IMR-90 (cell line): ENCODE data around the gene OGFOD3. TPM values are rescaled to one million over a fixed set of nuclear protein-coding genes. Genes with fewer than 3 reads are reported as not detected.
"Not testable (repeated sequence)": the region's sequence is repeated elsewhere in the genome, so short reads cannot be mapped to it uniquely, and the experiment has no call there.

Source experiments
- ATAC-seq: fragments of 200-7000 bp; cut with Tn5 transposase; 2 replicates; pipeline ENCODE4 v1.9.1; 2020; ENCODE audit warnings: low read depth, mild to moderate bottlenecking, moderate library complexity
- BruUV-seq: library from RNA; stranded (reverse); fragments of 400-500 nt; replicated peaks from 2 replicates; lab custom pipeline; 2021; lab: Mats Ljungman, UMichigan
- CTCF ChIA-PET: fragments of 300-600 bp; formaldehyde crosslinking; extraction: SDS; loops from one replicate; lab custom pipeline; 2021; ENCODE audit warnings: antibody characterized with exemption; lab: Yijun Ruan, JAX
- POLR2A ChIA-PET: fragments of 300-600 bp; sonication (Branson Sonifier 250); formaldehyde crosslinking; loops from one replicate; lab custom pipeline; 2022; ENCODE audit warnings: antibody characterized with exemption; ENCODE audit not compliant: unreplicated experiment; lab: Charles Lee
- DNase-seq: peaks from one replicate; pipeline ENCODE4 v3.0.0; 2013
- H2AFZ ChIP-seq: replicated peaks from 2 replicates; pipeline ENCODE3; 2013; ENCODE audit warnings: low read length, mild to moderate bottlenecking; ENCODE audit not compliant: poor library complexity
- H2AK5ac ChIP-seq: 2 replicates; pipeline ENCODE4 v1.6.1; 2013; ENCODE audit warnings: low read depth, low read length, inconsistent platforms
- H2AK9ac ChIP-seq: replicated peaks from 2 replicates; pipeline ENCODE3; 2013; ENCODE audit warnings: mild to moderate bottlenecking, low read depth, low read length, moderate library complexity; ENCODE audit not compliant: poor library complexity
- H2BK120ac ChIP-seq: 2 replicates; pipeline ENCODE4 v1.6.1; 2013; ENCODE audit warnings: low read depth, low read length, inconsistent platforms
- H2BK15ac ChIP-seq: 3 replicates; pipeline ENCODE4 v1.6.1; 2013; ENCODE audit warnings: low read depth, low read length, inconsistent platforms
- H2BK20ac ChIP-seq: 2 replicates; pipeline ENCODE4 v1.6.1; 2013; ENCODE audit warnings: low read depth, mild to moderate bottlenecking, inconsistent platforms, low read length, moderate library complexity
- H2BK5ac ChIP-seq: 2 replicates; pipeline ENCODE4 v1.6.1; 2013; ENCODE audit warnings: mild to moderate bottlenecking, low read depth, low read length, inconsistent platforms; ENCODE audit not compliant: poor library complexity, severe bottlenecking
- H3K14ac ChIP-seq: replicated peaks from 2 replicates; pipeline ENCODE4 v1.6.1; 2013; ENCODE audit warnings: low read depth, low read length, inconsistent platforms
- H3K18ac ChIP-seq: 2 replicates; pipeline ENCODE4 v1.6.1; 2013; ENCODE audit warnings: low read depth, low read length, control low read depth
- H3K23ac ChIP-seq: 2 replicates; pipeline ENCODE4 v1.6.1; 2013; ENCODE audit warnings: low read depth, low read length, inconsistent platforms
- H3K27ac ChIP-seq: 2 replicates; pipeline ENCODE4 v1.5.1; 2013; ENCODE audit warnings: mild to moderate bottlenecking, control low read depth, low read length; ENCODE audit not compliant: insufficient read depth
- H3K27me3 ChIP-seq: 2 replicates; pipeline ENCODE4 v1.6.1; 2013; ENCODE audit warnings: low read length; ENCODE audit not compliant: control insufficient read depth, insufficient read depth
- H3K36me3 ChIP-seq: 2 replicates; pipeline ENCODE4 v1.6.1; 2013; ENCODE audit warnings: low read length, mixed read lengths; ENCODE audit not compliant: control insufficient read depth, insufficient read depth
- H3K4ac ChIP-seq: 2 replicates; pipeline ENCODE4 v1.6.1; 2013; ENCODE audit warnings: low read depth, low read length, inconsistent platforms
- H3K4me1 ChIP-seq: 2 replicates; pipeline ENCODE4 v1.6.1; 2013; ENCODE audit warnings: low read length, mixed read lengths; ENCODE audit not compliant: control insufficient read depth, insufficient read depth
- H3K4me2 ChIP-seq: 2 replicates; pipeline ENCODE4 v1.6.1; 2013; ENCODE audit warnings: low read depth, mild to moderate bottlenecking, control low read depth, low read length, moderate library complexity
- H3K4me3 ChIP-seq: 2 replicates; pipeline ENCODE4 v1.5.1; 2013; ENCODE audit warnings: low read depth, mild to moderate bottlenecking, control low read depth, low read length, moderate library complexity; ENCODE audit not compliant: insufficient read depth
- H3K56ac ChIP-seq: 2 replicates; pipeline ENCODE4 v1.6.1; 2013; ENCODE audit warnings: low read length, inconsistent platforms; ENCODE audit not compliant: insufficient read depth; ENCODE audit errors: extremely low read depth
- H3K79me1 ChIP-seq, 2 experiments: 2 replicates each; pipeline ENCODE4 v1.6.1; 2013; ENCODE audit warnings: low read length in 2 of 2, inconsistent platforms in 1 of 2, low read depth in 1 of 2
- H3K9ac ChIP-seq: 2 replicates; pipeline ENCODE4 v1.6.1; 2013; ENCODE audit warnings: low read depth, low read length, control low read depth
- H3K9me1 ChIP-seq: 2 replicates; pipeline ENCODE4 v1.6.1; 2013; ENCODE audit warnings: low read length, inconsistent platforms; ENCODE audit not compliant: insufficient read depth
- H3K9me3 ChIP-seq: 2 replicates; pipeline ENCODE4 v1.6.1; 2013; ENCODE audit warnings: low read length; ENCODE audit not compliant: control insufficient read depth, insufficient read depth
- H4K20me1 ChIP-seq: 2 replicates; pipeline ENCODE4 v1.6.1; 2013; ENCODE audit warnings: low read length, inconsistent platforms; ENCODE audit not compliant: insufficient read depth
- H4K5ac ChIP-seq: 2 replicates; pipeline ENCODE4 v1.6.1; 2013; ENCODE audit warnings: mild to moderate bottlenecking, low read depth, low read length, control low read depth
- H4K8ac ChIP-seq, 2 experiments: 2 replicates each; pipeline ENCODE4 v1.6.1; 2013; ENCODE audit warnings: low read depth in 2 of 2, low read length in 2 of 2, control low read depth in 1 of 2, inconsistent platforms in 1 of 2
- H4K91ac ChIP-seq: 2 replicates; pipeline ENCODE4 v1.6.1; 2013; ENCODE audit warnings: low read depth, low read length, inconsistent platforms; ENCODE audit not compliant: insufficient read depth
- WGBS, 2 experiments: methylation state at CpG; one replicate each; pipeline versions ENCODE4 v1.1.5 to v1.1.7; 2013; ENCODE audit warnings: missing lambda C conversion rate in 2 of 2; ENCODE audit not compliant: insufficient read length in 1 of 2; ENCODE audit errors: extremely low coverage in 2 of 2; 5-methylcytosine and 5-hydroxymethylcytosine counted together
- dilution Hi-C: fragments of 300-500 bp; cut with HindIII; formaldehyde crosslinking; loops from one replicate; pipeline ENCODE4 v1.14.3; 2018; ENCODE audit warnings: low sequenced_read_pairs; ENCODE audit not compliant: unreplicated experiment
- in situ Hi-C: fragments of 300-500 bp; cut with MboI; formaldehyde crosslinking; loops from 3 replicates; pipeline ENCODE4 v1.14.3; 2019; ENCODE audit warnings: low sequenced_read_pairs, inconsistent platforms, mixed read lengths
- intact Hi-C: fragments of 100-400 bp; cut with micrococcal nuclease; formaldehyde crosslinking; loops from 2 replicates; pipeline ENCODE4 v1.10.0; 2022
- polyA plus RNA-seq, 3 experiments: library from polyadenylated mRNA; depleted of rRNA; stranded (reverse); fragments of >200 nt; gene quantifications; 2 replicates each; pipeline ENCODE4 v1.2.3, GENCODE V29; 2012; ENCODE audit warnings: low replicate concordance in 1 of 3
- total RNA-seq: library from RNA; depleted of rRNA; stranded (reverse); fragments of >200 nt; gene quantifications from 2 replicates; pipeline ENCODE4 v1.2.3, GENCODE V29; 2012

The OGFOD3 gene
- total and polyA plus RNA-seq, 2 of the 4 experiments (the other 2 are of a cell fraction): 25.3 to 33.4 TPM

DNA sequence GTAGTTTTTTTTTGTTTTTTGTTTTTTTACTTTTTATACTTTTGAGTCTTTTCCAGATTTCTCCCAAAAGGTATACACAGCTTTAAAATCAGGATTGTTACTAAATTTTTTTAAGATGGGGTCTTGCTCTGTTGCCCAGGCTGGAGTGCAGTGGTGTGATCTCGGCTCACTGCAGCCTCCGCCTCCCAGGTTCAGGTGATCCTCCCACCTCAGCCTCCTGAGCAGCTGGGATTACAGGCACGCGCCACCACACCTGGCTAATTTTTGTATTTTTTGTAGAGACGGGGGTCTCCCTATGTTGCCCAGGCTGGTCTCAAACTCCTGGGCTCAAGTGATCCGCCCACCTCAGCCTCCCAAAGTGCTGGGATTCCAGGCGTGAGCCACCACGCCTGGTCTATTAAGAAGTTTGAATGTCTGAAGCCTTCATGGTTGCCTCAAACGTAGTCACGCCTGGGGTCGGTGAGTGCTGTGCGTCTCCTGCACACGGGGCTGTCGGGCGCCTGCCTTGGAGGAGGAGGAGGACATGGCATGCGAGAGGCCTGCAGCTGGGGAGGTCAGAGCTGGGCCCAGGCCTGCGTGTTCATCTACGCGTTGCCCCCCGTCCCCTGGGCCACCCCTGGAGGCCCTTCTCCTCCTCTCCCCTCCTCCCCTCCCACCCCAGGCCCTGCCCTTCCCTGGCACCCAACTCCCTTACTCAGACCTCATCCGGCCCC is 36.0 kb downstream of the OGFOD3 start:
- H2AK5ac ChIP-seq, H2BK15ac ChIP-seq, H3K23ac ChIP-seq, H3K56ac ChIP-seq, H3K9ac ChIP-seq, in situ Hi-C loops, dilution Hi-C loops, H2BK5ac ChIP-seq, H3K36me3 ChIP-seq, H3K4me2 ChIP-seq, H4K5ac ChIP-seq, H3K4ac ChIP-seq, H3K14ac ChIP-seq, H2BK120ac ChIP-seq, H2AK9ac ChIP-seq, BruUV-seq, ATAC-seq, H3K9me3 ChIP-seq, H4K20me1 ChIP-seq, POLR2A ChIA-PET, H2BK20ac ChIP-seq, H4K91ac ChIP-seq, H4K8ac ChIP-seq, H3K9me1 ChIP-seq, H3K4me1 ChIP-seq, H3K27ac ChIP-seq, H3K79me1 ChIP-seq, H3K18ac ChIP-seq, DNase-seq, CTCF ChIA-PET, H2AFZ ChIP-seq, intact Hi-C loops, H3K4me3 ChIP-seq: not testable (repeated sequence)
- 88% methylated on average over 6 of the region's 21 CpGs; no CpG with 5 or more reads in 1 of the 2 experiments for WGBS, 2 experiments
- peaks cover 52% of the 10 kb centered on the region for H3K27me3 ChIP-seq

DNA sequence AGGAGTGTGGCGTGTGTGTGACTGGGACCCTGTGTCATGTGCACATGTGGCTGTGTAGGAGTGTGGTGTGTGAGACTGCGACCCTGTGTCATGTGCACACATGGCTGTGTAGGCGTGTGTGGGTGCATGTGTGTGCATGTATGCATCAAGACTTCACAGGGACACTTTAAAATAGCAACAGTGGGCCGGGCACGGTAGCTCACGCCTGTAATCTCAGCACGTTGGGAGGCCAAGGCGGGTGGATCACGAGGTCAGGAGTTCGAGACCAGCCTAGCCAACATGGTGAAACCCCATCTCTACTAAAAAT is 36.7 kb downstream of the OGFOD3 start:
- CTCF ChIA-PET, H3K79me1 ChIP-seq, H3K9ac ChIP-seq, H2AFZ ChIP-seq, H3K9me1 ChIP-seq, H2BK15ac ChIP-seq, H3K14ac ChIP-seq, H3K56ac ChIP-seq, in situ Hi-C loops, BruUV-seq, intact Hi-C loops, H3K4me1 ChIP-seq, dilution Hi-C loops, H3K23ac ChIP-seq, H3K4ac ChIP-seq, H3K4me2 ChIP-seq, H2AK9ac ChIP-seq, H3K36me3 ChIP-seq, H2BK5ac ChIP-seq, H4K20me1 ChIP-seq, H2BK120ac ChIP-seq, DNase-seq, H4K5ac ChIP-seq, POLR2A ChIA-PET, H3K9me3 ChIP-seq, H3K4me3 ChIP-seq, H3K18ac ChIP-seq, H3K27ac ChIP-seq, H4K8ac ChIP-seq, ATAC-seq, H4K91ac ChIP-seq, H2BK20ac ChIP-seq: not testable (repeated sequence)
- WGBS, 2 experiments: 83% methylated on average over 1 of the region's 10 CpGs; no CpG with 5 or more reads in 1 of the 2 experiments
- Histone ChIP-seq H2AK5ac (peak overlapping the region; percentile 73; the same call in 1 of the 2 replicates), H3K27me3 (peaks cover 44% of the 10 kb centered on the region)
